GM21367 (cell line): ENCODE data around the gene ARHGAP10.

Source experiments
- ATAC-seq: cut with Tn5 transposase; IDR thresholded peaks from one replicate; pipeline ENCODE4 v1.9.1; 2021; ENCODE audit not compliant: unreplicated experiment

ARHGAP10 gene

DNA sequence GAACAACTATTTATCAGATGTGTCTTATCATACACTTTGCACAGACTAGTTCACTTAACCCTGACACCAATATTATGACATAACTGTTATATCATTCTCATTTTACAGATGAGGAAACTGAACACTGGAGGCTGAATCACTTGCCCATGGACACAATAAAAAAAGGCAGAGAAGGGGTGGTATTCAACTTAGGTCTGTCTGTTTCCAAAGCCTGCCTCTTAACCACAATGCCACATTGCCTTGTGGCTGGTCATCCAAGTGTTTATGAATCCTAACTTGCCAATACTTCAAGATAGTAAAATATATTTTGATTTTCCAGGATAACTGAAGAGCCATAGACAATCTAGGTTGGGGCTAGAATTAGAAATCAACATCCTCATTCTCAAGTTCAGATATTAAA, 382.5 kb downstream of the ARHGAP10 start:
- no peak for ATAC-seq

- no peak for ATAC-seq
These were observed 384.4 kb downstream of the ARHGAP10 start for GRCh38 chr4:148116264-148116663.

DNA sequence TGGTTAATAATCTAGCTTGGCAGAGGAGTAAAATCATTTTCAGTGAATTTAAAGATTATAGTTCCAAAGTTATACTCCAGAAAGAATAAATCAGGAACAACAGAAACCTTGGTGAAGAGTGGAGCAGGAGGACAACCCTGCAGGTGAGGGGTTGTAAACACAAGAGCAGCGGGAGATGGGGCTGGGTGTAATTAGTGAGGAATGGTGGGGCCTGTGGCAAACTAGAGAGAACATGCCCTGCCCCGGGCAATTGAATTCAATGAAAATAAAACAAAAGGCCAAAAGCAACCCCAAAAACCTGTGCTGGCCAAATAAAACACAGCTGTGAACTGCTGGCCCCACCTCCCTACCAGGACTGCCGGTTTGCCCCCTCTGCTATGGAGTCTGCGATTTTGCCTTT, 385.1 kb downstream of the ARHGAP10 start:
- no peak for ATAC-seq

GRCh38 chr4:148118179-148118578, 386.3 kb downstream of the ARHGAP10 start:
- ATAC-seq: no peak

DNA sequence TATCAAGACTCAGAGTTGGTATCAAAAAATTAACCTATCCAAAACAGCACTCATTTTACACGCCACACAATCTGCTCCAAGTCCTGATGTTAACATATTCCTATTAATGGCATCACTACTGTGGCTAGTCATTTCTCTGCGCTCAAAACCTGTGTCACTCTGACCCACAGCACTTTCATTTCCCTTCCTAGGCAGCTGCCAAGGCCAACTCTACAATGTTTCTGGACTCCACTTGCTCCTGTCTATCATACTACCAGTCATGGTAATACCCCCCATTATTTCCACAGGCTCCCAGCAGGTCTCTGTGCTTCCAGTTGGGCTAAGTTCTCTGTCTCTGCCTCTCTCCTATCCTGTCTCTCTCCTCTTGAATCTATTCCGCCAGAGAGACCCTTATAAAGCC, 386.7 kb downstream of the ARHGAP10 start:
- ATAC-seq: no peak

DNA sequence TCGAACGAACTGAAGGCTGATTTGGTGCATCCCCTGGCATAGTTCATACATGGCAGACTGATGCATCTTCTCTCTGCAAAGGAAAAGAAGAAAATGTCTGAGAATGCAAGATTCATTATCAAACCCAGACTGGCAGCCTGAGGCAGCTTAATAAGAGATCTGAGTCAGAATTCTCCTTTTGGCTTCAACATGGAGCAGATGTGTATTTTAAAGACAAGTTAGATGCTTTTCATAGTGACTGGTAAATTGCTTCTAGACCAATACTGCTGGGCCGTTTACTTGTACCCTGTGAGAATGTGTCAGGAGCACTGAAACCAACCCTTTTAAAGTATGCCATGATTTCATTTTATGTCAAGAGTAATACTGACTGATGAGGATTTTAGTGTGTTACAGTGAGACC, 388.3 kb downstream of the ARHGAP10 start:
- ATAC-seq: no peak
